ENCODE measurements around the gene PURA.

PURA gene

GRCh38 chr5:140169410-140169809 is 55.5 kb downstream of the PURA start:
- ATAC-seq (replicated peaks) (no peak), DNase-seq (no peak)
- Mint-ChIP-seq H3K4me1 (peaks cover 7 to 11% of the 10 kb centered on the region in 2 donors), H3K36me3 (peaks cover 0 to 3% of the 10 kb centered on the region in 2 donors), H3K4me3 (no peak overlapping the region), H3K9me3 (no peaks in the 10 kb centered on the region), H3K27ac (no peak overlapping the region), H3K27me3 (peaks cover 0 to 14% of the 10 kb centered on the region in 2 donors)

- no peak for ATAC-seq (replicated peaks)
- no peak overlapping the region for H3K4me3 Mint-ChIP-seq
- H3K27me3 Mint-ChIP-seq = peaks cover 0 to 8% of the 10 kb centered on the region in 2 donors
- peaks cover 2 to 3% of the 10 kb centered on the region in 2 donors for H3K36me3 Mint-ChIP-seq
- peaks cover 8 to 10% of the 10 kb centered on the region in 2 donors for H3K4me1 Mint-ChIP-seq
- no peaks in the 10 kb centered on the region for H3K9me3 Mint-ChIP-seq
- no peak for DNase-seq
- no peak overlapping the region for H3K27ac Mint-ChIP-seq
These were observed 58.6 kb downstream of the PURA start for GRCh38 chr5:140172483-140172882.

- H3K4me1 Mint-ChIP-seq = peaks cover 8 to 10% of the 10 kb centered on the region in 2 donors
- peak overlapping the region; percentile 69 to 88 for H3K4me3 Mint-ChIP-seq
- no peak for DNase-seq
- ATAC-seq (replicated peaks) = no peak
- H3K27ac Mint-ChIP-seq = no peak overlapping the region
- H3K36me3 Mint-ChIP-seq = peaks cover 2 to 3% of the 10 kb centered on the region in 2 donors
- no peaks in the 10 kb centered on the region for H3K9me3 Mint-ChIP-seq
- peaks cover 0 to 8% of the 10 kb centered on the region in 2 donors for H3K27me3 Mint-ChIP-seq
These were observed 60.1 kb downstream of the PURA start for GRCh38 chr5:140174014-140174413.

- DNase-seq (peak; percentile 93), ATAC-seq (replicated peaks) (peak; percentile 92 to 95)
- Mint-ChIP-seq H3K9me3 (no peaks in the 10 kb centered on the region), H3K27ac (peak within 1 kb of the TSS; percentile 97), H3K4me3 (peak within 1 kb of the TSS; percentile 88 to 96), H3K36me3 (peaks cover 3 to 5% of the 10 kb centered on the region in 2 donors), H3K27me3 (peaks cover 0 to 8% of the 10 kb centered on the region in 2 donors), H3K4me1 (peaks cover 8 to 10% of the 10 kb centered on the region in 2 donors)
These were observed 60.8 kb downstream of the PURA start, which contains the start of gene CYSTM1 for GRCh38 chr5:140174465-140175366. Gene CYSTM1 (plus strand): TSS chr5:140175188. CDS start chr5:140194466, 19,278 bp downstream.
